Tibial nerve (tissue), 4 donors: ENCODE data around the gene NOD2. TPM values are rescaled to one million over a fixed set of nuclear protein-coding genes. Genes with fewer than 3 reads are reported as not detected.

ENCODE experiments used
- DNase-seq, 2 donors: peaks; one replicate each; pipeline ENCODE4 v3.0.0-alpha.2; 2019; ENCODE audit warnings: low spot score in 2 of 2
- H3K27ac ChIP-seq, 4 donors: fragments of 200-600 bp; sonication (generic) in 3 of 4; one replicate each; pipeline ENCODE4 v1.5.1; 2017 to 2019; ENCODE audit warnings: mild to moderate bottlenecking in 1 of 4
- H3K27me3 ChIP-seq, 2 donors: fragments of 200-600 bp; sonication (generic) in 1 of 2; one replicate each; pipeline versions ENCODE4 v1.5.1 to v1.6.0; 2017 to 2019
- H3K36me3 ChIP-seq, 3 donors: fragments of 200-600 bp; sonication (generic); one replicate each; pipeline ENCODE4 v1.5.1; 2018 to 2019
- H3K4me1 ChIP-seq, 4 donors: fragments of 200-600 bp; sonication (generic) in 3 of 4; one replicate each; pipeline ENCODE4 v1.5.1; 2017 to 2019
- H3K4me3 ChIP-seq, 4 donors: fragments of 200-600 bp; sonication (generic) in 3 of 4; one replicate each; pipeline ENCODE4 v1.5.1; 2017 to 2019; ENCODE audit warnings: mild to moderate bottlenecking in 1 of 4, moderate library complexity in 1 of 4
- H3K9me3 ChIP-seq, 4 donors: fragments of 200-600 bp; sonication (generic) in 3 of 4; one replicate each; pipeline ENCODE4 v1.5.1; 2017 to 2019
- EP300 ChIP-seq, 2 donors: sonication (generic); formaldehyde crosslinking; IDR thresholded peaks; one replicate each; pipeline ENCODE4 v1.6.1; 2017; ENCODE audit warnings: antibody characterized with exemption in 2 of 2, mild to moderate bottlenecking in 1 of 2
- POLR2A ChIP-seq, 2 donors: fragments of 450-650 bp; IDR thresholded peaks; one replicate each; pipeline ENCODE4 v1.6.1; 2017; ENCODE audit warnings: antibody characterized with exemption in 2 of 2, mild to moderate bottlenecking in 2 of 2, moderate library complexity in 2 of 2
- WGBS, 2 donors: methylation state at CpG; one replicate each; pipeline ENCODE4 v1.1.5; 2018; 5-methylcytosine and 5-hydroxymethylcytosine counted together
- total RNA-seq, 4 donors: library from RNA; depleted of rRNA; stranded (reverse); fragments of >200 nt; gene quantifications; one replicate each; pipeline ENCODE4 v1.1.0, GENCODE V29; 2016
- TF ChIP-seq, protein P1 (sequence below), 5 experiments: fragments of 200-600 bp in 3 of 5; fragments of 450-650 bp in 2 of 5; sonication (generic) in 3 of 5; IDR thresholded peaks; one replicate each; pipeline ENCODE4 v1.5.1; 2016 to 2019; ENCODE audit warnings: antibody characterized with exemption in 5 of 5, mild to moderate bottlenecking in 3 of 5, moderate library complexity in 2 of 5

NOD2 gene
- total RNA-seq, 4 donors from 2014 or later = 1.3 to 10.2 (median 2.7) TPM

DNA sequence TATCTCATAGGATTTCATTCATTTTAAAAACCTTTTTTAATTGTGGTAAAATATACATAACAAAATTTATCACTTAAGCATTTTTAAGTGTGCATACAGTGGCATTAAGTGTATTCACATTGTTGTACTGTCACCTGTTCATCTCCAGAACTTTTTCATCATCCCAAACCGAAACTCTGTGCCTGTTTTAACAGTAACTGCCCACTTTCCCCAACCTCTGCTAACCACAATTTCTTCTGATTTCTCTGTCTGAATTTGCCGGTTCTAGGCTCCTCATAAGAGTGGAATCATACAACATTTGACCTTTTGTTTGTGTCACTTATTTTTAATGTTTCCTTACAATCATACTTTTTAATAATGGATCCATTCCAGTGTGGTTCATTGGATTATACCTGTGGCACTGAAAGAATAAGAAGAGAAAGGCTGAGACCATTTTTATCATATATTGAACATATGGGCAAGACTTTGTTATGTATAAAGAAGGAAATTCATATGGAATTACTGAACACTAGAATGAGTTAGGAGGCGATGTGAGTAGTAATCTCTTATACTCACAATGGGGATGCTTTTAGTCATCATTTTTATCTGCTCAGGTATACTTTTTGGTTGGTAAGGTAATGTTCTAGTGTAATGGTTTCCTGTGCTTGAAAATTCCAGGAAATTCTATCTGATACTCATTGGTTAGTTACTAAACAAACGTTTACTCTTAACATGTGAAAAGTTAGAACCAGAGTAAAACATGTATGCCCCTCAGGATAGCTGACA, 59.2 kb downstream of the NOD2 start:
- H3K36me3 ChIP-seq = peaks cover 0 to 45% (median 0%) of the 10 kb centered on the region in 3 donors
- no peak for DNase-seq
- WGBS, 2 donors = 87 to 88% methylated on average over 4 of the region's 4 CpGs
- TF ChIP-seq, protein P1, sequence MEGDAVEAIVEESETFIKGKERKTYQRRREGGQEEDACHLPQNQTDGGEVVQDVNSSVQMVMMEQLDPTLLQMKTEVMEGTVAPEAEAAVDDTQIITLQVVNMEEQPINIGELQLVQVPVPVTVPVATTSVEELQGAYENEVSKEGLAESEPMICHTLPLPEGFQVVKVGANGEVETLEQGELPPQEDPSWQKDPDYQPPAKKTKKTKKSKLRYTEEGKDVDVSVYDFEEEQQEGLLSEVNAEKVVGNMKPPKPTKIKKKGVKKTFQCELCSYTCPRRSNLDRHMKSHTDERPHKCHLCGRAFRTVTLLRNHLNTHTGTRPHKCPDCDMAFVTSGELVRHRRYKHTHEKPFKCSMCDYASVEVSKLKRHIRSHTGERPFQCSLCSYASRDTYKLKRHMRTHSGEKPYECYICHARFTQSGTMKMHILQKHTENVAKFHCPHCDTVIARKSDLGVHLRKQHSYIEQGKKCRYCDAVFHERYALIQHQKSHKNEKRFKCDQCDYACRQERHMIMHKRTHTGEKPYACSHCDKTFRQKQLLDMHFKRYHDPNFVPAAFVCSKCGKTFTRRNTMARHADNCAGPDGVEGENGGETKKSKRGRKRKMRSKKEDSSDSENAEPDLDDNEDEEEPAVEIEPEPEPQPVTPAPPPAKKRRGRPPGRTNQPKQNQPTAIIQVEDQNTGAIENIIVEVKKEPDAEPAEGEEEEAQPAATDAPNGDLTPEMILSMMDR (IDR thresholded peaks at IDR 0.05) = no peak
- no peak for TF ChIP-seq EP300 (IDR thresholded peaks at IDR 0.05)
- TF ChIP-seq POLR2A (IDR thresholded peaks at IDR 0.05) = no peak
- no peak overlapping the region for H3K27ac ChIP-seq
- H3K27me3 ChIP-seq = no peaks in the 10 kb centered on the region
- peaks cover 0 to 19% (median 0%) of the 10 kb centered on the region in 4 donors for H3K4me1 ChIP-seq
- no peak overlapping the region for H3K4me3 ChIP-seq
- H3K9me3 ChIP-seq = no peaks in the 10 kb centered on the region

DNA sequence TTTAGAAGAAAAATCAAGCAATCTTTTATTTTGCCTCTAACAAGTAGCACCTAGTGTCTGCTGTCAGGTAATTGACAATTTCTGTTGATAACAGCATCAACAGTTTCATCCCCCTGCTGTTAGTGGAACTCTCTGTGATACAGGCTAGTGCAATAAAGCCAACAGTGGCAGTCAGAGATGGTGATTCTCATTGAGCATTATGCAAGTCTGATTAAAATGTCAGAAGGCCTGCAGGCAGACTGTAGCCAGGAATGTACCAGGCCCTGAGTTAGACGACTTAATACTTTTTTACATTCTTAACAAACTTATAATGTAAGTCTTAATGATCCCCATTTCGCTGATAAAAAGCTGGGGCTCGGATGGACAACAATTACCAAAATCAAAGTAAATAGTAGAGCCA, 63.1 kb downstream of the NOD2 start:
- TF ChIP-seq POLR2A (IDR thresholded peaks at IDR 0.05) (no peak), EP300 (IDR thresholded peaks at IDR 0.05) (no peak)
- TF ChIP-seq, protein P1 (IDR thresholded peaks at IDR 0.05) = no peak
- peaks cover 0 to 5% (median 1%) of the 10 kb centered on the region in 4 donors for H3K4me1 ChIP-seq
- H3K27ac ChIP-seq = no peak overlapping the region
- 80 to 83% methylated on average over 3 of the region's 3 CpGs for WGBS, 2 donors
- no peak for DNase-seq
- H3K4me3 ChIP-seq = no peak overlapping the region
- H3K36me3 ChIP-seq = peaks cover 0 to 52% (median 0%) of the 10 kb centered on the region in 3 donors
- H3K27me3 ChIP-seq = no peaks in the 10 kb centered on the region
- no peaks in the 10 kb centered on the region for H3K9me3 ChIP-seq

GRCh38 chr16:50761267-50761666, 67.9 kb downstream of the NOD2 start:
- Histone ChIP-seq H3K27me3 (no peaks in the 10 kb centered on the region), H3K9me3 (peaks cover 0 to 5% (median 3%) of the 10 kb centered on the region in 4 donors), H3K36me3 (peaks cover 0 to 41% (median 0%) of the 10 kb centered on the region in 3 donors), H3K27ac (no peak overlapping the region), H3K4me3 (no peak overlapping the region), H3K4me1 (peaks cover 0 to 19% (median 1%) of the 10 kb centered on the region in 4 donors)
- no peak for DNase-seq
- TF ChIP-seq EP300 (IDR thresholded peaks at IDR 0.05) (no peak), POLR2A (IDR thresholded peaks at IDR 0.05) (no peak)
- TF ChIP-seq, protein P1 (IDR thresholded peaks at IDR 0.05) = no peak
- WGBS, 2 donors = 70 to 71% methylated on average over 1 of the region's 1 CpG

GRCh38 chr16:50762241-50762640, 68.8 kb downstream of the NOD2 start:
- Histone ChIP-seq H3K27ac (no peak overlapping the region), H3K36me3 (peaks cover 0 to 45% (median 0%) of the 10 kb centered on the region in 3 donors), H3K4me1 (peaks cover 0 to 19% (median 1%) of the 10 kb centered on the region in 4 donors), H3K9me3 (peaks cover 0 to 10% (median 4%) of the 10 kb centered on the region in 4 donors), H3K27me3 (no peaks in the 10 kb centered on the region), H3K4me3 (no peak overlapping the region)
- TF ChIP-seq EP300 (IDR thresholded peaks at IDR 0.05) = no peak
- no peak for TF ChIP-seq POLR2A (IDR thresholded peaks at IDR 0.05)
- TF ChIP-seq, protein P1 (IDR thresholded peaks at IDR 0.05) = no peak
- 80 to 82% methylated on average over 3 of the region's 3 CpGs for WGBS, 2 donors
- DNase-seq = no peak

DNA sequence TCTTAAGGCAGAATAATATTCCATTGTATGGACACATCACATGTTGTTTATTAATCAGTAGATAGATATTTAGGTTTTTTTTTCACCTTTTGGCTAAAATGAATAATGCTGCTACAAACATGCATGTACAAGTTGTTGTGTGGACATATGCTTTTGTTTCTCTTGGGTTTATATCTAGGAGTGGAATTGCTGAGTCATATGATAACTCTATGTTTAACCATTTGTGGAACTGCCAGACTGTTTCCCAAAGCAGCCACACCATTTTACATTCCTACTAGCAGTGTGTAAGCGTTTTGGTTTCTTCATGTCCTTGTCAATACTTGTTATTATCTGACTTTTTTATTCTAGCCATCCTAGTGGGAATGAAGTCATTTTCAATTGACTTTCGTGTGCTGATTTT, 69.8 kb downstream of the NOD2 start:
- WGBS, 2 donors = 84 to 95% methylated on average over 2 of the region's 2 CpGs
- H3K27ac ChIP-seq = no peak overlapping the region
- peaks cover 0 to 10% (median 4%) of the 10 kb centered on the region in 4 donors for H3K9me3 ChIP-seq
- H3K36me3 ChIP-seq = peaks cover 0 to 36% (median 0%) of the 10 kb centered on the region in 3 donors
- TF ChIP-seq POLR2A (IDR thresholded peaks at IDR 0.05) (no peak), EP300 (IDR thresholded peaks at IDR 0.05) (no peak)
- TF ChIP-seq, protein P1 (IDR thresholded peaks at IDR 0.05) = no peak
- no peak for DNase-seq
- H3K4me1 ChIP-seq = peaks cover 0 to 19% (median 1%) of the 10 kb centered on the region in 4 donors
- H3K27me3 ChIP-seq = no peaks in the 10 kb centered on the region
- H3K4me3 ChIP-seq = no peak overlapping the region
